Fibroblast of skin of left biceps (primary cell): Measurements from ENCODE around the gene NNT.
"Not testable (repeated sequence)": the region's sequence is repeated elsewhere in the genome, so short reads cannot be mapped to it uniquely, and the experiment has no call there.

Experiments used
- DNase-seq, 2 experiments: peaks; one replicate each; pipeline ENCODE4 v3.0.0-alpha.2; 2013; ENCODE audit warnings: low read depth in 2 of 2

Gene NNT

DNA sequence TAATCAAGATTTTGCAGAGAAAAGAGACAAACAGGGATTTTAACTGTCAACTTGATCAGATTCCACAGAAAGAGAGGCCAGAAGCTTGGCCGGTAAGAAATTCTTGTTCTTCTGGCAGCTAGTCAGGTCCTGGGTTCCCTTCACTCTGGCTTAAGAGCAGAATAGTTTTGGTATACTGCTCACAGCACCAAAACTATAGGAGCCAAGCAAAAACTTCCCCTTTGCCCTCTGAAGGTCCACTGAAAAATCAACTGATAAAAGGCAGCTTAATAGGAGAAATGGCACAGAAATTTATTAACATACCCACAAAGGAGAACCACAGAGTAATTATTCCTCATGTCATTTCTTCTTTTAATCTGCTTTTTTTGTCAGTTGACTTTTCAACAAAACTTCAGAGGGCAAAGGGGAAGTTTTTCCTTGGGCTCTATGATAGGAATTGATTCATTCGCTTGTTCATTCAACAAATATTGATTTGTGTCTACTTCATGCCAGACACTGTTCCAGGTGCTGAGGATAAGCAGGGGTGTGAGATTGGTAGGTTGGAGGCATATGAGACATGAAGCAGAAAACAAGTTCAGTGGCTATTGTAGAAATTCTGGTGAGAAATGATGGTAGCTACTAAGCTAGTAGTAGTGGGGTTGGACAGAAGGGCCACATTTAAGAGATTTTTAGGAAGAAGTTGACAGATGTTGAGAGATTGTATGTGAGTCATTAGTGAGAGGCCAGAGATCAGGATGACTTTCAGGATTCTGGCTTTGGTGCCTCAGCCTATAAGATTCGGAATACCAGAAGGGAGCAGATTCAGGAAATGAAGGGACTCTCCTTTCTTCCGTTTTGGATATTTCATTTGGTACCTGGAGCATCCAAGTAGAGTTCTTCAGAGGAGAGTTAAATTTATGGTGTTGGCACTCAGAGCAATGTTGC lies 20.6 kb upstream of the NNT start:
- no peak for DNase-seq

DNA sequence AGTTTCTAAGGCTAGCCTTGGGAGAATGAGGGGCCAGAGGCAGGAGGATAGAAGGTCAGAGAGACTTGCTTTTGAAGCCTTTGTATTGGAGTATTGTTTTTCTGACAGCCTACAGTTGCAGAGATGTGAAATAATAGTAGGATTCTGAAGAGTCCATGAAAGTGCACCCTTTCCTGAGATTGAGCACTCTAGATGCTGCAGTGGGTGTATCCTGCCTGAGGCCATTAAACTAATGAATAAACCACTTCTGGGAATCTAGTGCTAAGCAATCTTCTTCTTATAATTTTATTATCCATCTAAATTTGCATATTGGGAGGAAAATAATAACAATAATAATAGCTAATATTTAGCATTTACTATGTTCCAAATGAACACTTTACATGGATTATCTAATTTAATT lies 19.3 kb upstream of the NNT start:
- DNase-seq, result no peak

DNA sequence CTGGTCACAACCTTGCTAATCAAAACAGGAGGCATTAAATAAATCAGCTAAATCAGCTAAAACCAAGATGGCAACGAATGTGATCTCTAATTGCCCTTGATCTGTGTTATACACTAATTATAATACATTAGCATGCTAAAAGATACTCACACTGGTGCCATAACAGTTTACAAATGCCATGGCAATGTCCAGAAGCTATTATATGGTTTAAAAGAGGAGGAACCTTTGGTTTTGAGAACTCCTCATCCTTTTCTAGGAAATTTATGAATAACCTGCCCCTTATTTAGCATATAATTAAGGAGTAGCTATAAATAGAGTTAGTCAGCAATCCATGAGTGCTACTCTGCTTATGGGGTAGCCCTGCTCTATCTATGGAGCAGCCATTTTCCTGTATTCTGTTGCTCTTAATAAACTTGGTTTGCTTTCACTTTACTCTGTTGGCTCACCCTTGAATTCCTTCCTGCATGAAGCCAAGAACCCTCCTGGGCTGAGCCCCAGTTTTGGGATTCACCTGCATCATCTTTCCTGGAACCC lies 18.7 kb upstream of the NNT start:
- DNase-seq, result no peak

DNA sequence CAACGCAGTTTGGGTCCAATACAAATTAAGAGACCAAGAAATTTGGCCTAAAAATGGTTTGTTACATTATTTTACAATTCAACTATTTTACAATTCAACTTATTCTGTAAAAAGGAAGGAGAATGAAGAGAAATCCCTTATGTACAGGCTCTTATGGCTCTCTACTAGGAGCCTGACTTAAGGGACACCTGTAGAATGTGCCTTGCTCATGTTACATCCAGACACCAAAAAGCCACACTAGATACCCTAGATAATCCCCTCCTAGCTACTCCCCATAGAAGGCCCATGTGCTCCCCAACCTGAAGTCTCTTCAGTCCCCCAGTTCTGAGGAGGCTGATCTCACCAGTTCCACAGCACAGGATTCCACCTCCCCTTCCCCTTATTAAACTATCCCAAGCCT lies 14.1 kb upstream of the NNT start:
- DNase-seq, result no peak

DNA sequence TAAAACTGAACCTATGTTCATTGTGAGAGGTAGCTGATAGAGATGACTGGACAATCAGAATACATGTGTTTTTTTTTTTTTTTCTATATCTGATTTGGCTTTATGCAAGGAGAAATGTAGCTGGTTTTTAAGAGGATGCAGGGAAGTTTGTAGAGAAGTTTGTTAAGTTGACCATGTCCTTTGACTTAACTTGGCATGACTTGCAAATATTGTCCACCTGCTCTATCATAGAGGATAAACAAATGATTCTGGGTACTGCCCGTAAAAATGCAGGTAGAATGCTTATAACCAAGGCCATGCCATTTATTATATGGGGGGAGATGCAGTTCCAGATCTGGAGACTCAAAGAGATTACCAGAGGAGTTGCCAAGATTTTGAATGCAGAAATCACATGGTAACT lies 13.7 kb upstream of the NNT start:
- DNase-seq, result no peak

DNA sequence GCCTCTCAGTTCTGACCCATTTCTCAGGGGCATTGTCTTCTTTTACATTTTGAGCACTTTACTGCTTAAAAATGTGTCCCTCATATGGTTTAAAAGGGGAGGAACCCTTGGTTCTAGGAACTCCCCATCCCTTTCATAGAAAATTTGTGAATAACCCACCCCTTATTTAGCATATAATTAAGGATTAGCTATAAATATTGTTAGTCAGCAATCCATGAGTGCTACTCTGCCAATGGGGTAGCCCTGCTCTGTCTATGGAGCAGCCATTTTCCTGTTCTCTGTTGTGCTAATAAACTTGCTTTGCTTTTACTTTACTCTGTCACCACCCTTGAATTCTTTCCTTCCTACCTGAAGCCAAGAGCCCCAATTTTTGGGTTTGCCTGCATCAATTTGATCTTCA lies 12.3 kb upstream of the NNT start:
- DNase-seq, result no peak

DNA sequence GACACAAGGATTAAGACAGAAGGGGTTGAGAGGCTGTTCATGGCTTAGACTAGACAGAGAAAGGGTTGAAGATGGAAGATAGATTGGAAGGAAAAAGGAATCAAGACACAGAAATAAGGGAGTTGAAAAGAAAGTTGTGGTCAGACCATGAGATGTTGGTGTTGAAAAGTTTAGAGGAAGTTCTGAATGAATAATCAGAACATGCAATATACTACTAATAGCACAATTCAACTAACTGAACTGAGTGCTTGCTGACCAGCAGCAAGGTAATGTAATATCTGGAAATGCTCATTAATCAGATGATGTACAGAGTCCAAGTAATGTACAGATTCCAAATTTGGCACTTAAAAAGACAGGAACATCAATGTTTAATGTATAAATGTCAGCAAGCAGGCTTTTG lies 10.6 kb upstream of the NNT start:
- DNase-seq, result no peak

DNA sequence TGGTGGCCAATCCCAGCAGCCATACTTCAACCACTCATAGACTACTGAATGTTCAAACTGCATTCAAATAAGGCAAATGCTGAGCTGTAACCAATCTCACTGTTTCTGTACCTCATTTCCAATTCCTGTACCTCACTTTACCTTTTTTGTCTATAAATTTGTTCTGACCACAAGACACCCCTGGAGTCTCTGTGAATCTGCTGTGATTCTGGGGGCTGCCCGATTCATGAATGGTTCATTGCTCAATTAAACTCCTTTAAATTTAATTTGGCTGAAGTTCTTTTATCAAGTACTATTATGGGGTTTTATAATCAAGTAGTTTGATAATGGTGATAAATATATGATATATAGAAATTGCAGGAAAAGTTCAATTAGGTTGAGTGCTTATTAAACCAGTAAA lies 4.1 kb upstream of the NNT start:
- not testable (repeated sequence) for DNase-seq

DNA sequence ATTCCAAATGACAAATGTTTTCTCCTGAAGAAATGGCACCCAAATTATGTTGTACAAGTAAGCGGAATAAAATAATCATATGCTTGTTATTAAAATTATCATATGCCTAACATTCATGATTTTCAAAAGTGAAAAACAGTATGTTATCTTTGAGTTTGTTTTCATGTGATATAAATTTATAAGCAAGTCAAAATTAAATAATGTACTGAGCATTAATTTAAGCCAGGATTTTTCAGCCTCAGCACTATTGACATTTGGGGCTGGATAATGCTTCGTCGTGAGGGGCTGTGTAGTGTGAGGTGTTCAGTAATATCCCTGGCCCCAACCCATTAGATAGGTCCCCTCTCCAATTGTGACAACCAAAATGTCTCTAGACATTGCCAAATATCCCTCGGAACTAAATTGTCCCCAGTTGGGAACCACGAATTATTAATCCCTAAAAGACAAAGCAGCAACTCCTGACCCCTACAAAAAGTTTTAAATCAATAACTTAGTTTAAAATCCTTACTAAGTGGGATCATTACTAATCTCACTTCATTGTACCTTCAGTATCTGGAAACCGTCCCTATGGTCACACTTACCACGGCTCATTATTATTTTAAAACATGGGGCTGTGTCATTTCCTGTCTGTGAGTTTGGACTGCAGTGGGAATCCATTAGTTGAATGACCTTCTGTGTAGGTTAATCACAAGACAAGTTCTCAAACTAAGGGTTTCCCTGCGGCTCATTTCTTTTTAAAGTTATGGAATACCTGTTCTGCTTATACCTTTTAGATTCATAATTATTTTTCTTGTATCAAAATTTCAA lies 1.3 kb upstream of the NNT start:
- DNase-seq, result no peak

DNA sequence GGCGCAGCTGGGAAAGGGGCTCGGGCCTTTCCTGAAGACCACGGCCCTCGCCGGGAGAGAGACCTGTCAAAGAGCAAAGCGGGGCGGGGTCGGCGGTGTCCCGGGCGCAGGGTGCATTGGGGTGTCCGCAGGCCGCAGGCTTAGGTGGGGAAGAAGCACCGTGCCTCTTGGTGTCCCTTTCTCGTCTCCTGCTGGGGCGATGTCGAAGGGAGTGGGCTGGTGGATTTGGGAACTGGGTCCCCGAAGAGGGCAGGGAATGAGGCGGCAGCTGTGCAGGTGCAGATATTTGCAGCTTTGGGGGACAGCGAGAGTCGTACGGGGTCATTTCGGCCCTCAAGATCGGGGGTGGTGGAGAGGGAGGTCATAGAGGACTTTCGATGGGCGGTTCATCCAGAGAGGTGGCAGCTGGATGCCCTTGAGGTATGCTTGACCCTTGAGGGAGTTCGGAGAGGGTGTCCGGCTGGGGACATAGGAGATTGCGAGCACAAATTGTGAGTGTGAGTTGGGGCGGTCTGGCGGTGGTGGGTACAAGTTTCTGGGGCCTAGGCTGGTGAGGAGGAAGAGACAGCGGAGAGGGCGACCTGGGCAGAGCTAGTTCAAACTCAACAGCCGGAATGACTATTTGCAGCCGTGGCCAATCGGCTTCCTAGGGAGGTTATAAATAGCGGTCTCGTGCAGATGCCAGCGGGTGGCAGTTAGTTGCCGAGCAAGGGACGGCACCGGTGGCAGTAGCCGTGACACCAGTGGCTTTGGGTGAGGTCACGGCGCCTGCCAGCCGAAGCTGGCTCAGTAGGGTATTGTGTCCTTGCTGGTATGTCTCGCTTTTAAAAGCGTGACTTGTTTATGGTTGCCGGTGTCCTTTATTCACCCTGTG lies 601 bp downstream of the NNT start:
- no peak for DNase-seq

DNA sequence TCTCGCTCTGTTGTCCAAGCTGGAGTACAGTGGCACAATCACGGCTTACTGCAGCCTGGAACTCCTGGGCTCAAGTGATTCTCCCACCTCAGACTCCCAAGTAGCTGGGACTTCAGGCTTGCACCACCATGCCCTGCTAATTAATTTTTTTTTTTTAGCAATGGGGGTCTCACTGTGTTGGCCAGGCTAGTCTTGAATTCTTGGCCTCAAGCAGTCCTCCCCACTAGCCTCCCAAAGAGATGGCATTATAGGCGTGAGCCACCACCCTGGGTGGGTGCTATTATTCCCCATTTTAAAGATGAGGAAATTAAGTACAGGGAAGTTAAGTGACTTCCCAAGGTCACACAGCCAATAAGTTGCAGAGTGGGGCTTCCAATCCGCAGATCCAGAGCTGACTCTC lies 1.7 kb downstream of the NNT start:
- no peak for DNase-seq

DNA sequence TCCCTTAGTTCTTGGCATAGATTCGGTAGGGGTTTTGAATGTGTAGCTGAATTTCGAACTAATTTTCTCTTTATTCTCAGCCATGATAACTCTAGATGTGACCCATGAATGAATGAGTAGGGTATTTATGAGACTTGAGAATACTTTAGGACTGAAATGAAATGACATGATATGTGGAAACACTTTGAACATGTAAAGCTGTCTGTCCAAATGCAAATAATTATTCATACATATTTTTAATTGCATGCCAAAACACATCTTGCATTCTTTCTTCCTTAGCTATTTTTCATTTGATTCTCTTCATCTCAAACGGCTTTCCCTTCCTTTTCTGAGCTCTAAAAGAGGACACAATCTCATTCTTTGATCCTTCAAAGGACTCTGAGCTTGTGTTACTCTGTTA lies 3.4 kb downstream of the NNT start:
- DNase-seq, result no peak

DNA sequence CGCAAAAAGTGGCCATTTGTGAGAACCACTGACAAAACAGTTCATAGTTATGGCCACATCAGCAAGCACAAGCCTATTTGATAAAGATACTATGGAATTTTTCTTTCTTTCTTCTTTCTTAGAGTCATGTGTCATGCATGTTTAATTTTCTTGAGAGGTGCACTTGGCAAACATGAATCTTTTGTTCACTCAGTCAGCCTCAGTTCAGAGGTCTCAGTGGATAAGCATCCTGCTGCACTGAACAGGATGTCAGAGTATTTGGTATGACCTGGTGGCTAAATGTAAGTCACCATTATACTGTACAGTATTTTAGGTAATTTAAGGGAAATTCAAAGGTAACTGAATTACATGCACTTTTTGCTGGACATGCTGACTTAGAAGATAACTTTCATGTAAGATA lies 5.4 kb downstream of the NNT start:
- DNase-seq, result no peak

DNA sequence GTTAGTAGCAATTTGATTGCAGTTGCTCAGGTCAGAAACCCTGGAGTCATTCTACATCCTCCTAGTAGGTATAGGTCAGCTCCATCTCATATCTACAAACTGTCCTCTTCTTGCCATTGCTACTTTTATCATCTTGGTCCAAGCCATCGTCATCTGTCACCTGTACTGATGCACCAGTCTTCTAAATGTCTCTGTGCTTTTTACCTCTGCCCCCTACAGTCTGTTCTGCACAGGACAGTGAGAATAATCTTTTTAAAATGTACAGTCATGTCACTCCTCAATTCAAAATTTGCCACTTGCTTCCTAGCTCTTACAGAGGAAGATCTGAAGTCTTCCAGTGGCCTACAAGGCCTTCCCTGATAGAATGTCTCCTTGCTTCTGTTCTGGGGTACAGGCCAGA lies 6.8 kb downstream of the NNT start:
- no peak for DNase-seq

DNA sequence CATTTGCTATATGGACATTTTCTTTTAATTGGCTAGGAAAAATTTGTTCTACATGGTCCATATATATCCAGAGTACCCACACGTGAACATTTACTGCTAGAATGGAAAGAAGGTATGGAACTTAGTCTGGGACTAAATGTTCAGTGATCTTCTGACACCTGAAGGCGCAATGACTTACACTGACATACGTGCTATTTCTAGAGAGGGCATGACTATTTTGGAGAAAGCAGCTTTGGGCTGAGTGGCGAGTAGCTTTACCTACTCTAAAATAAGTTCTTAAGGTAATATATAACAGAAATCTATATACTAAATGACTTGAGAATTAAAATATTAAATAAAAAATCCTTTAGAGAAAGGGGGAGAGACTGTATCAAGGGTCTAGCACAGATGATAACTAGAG lies 10.4 kb downstream of the NNT start:
- no peak for DNase-seq

DNA sequence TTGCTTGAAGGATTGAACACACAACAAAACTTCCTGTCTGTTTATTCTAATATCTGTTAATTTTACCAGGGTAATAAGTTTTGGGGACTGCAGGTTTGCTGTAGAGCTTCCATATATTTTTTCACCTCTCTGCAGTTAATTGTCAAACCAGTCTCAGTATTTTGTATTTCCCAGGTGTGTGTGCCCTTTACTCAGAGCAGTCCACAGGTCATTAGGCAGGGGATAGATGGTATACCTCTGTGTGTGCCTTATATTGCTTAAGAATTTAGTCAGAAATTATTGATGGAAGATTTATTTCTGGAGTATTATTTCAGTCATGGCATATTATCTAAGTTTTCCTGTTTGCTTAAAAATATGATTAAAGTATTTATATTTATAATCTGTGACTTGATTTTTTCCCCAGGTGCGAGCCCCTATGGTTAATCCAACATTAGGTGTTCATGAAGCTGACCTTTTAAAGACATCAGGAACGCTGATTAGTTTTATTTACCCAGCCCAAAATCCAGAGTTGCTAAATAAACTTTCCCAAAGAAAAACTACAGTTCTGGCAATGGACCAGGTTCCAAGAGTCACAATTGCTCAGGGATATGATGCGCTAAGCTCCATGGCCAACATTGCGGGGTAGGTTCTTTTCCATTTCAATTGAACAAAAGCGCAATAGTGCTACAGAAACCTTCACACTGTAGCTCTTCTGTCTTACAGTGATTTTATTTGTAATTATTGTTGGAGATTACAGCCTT lies 12.6 kb downstream of the NNT start:
- no peak for DNase-seq

DNA sequence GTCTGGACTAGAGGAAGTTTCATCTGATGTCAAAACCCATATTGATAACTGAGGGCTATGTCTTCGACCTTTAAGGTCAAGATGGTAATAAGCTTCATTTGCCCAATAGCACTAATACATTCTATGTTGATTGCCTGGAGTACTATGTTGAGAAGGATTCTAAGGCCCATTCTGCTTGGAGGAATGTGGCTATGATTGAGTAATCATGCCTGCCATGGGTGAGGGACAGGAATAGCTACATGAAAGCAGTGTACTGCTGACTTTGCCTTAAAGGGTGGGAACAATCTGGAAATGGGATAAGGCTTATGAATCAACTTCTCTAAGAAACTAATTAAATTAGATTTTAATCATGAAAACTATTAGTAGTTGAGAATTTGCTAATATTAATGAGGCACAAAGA lies 13.6 kb downstream of the NNT start:
- DNase-seq, result no peak

DNA sequence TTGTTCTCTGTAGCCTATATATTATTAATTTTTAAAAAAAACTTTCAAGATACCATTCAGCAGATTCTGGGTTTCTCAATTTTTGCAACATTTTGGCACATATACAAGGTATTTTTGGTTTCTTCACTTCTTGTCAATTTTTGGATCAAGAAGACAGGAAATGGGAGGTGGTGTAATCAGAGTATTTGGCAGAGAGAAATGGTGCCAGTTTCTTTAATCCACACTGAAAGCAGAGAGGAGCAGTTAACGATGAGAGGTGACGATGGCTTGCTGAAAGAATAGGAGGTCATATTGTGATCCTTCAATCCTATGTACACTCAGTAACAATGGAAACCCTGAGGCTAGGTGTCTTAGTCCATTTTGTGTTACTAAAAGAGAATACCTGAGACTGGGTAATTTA lies 16.4 kb downstream of the NNT start:
- DNase-seq, result peak in 1 of 2 experiments; percentile 8

DNA sequence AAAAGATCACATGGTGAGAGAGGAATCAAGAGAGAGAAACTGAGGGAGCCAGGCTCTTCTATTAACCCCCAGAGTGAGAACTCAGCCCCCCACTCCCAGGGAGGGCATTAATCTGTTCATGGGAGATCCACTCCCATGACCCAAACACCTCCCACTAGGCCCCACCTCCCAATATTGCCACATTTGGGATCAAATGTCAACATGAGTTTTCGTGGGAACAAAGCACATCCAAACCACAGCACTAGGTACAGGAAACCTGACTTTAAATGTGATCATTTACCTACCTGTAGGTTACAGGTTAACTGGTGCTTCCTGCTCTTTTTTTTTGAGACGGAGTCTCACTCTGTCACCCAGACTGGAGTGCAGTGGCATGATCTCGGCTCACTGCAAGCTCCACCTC lies 16.9 kb downstream of the NNT start:
- DNase-seq, result no peak

DNA sequence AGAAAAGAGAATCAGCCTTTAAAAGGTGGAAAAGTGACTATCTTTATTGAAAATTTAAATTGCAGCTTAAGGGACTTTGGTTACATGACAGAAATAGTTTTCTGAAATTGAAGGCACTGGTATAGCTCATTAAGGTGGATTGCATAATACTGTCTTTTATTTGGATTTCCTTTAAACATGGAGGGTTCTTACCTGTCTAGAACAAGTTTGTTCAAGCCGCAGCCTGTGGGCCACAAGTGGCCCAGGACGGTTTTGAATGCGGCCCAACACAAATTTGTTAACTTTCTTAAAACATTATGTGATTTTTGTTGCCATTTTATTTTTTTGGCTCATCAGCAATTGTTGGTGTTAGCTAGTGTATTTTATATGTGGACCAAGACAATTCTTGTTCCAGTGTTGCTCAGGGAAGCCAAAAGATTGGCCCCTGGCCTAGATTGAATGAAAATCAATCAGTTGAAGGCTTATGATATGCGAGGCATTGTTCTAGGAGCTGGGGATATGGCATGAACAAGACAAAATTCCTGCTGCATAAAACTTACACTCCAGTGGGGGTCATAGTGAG lies 18.0 kb downstream of the NNT start:
- DNase-seq, result no peak

DNA sequence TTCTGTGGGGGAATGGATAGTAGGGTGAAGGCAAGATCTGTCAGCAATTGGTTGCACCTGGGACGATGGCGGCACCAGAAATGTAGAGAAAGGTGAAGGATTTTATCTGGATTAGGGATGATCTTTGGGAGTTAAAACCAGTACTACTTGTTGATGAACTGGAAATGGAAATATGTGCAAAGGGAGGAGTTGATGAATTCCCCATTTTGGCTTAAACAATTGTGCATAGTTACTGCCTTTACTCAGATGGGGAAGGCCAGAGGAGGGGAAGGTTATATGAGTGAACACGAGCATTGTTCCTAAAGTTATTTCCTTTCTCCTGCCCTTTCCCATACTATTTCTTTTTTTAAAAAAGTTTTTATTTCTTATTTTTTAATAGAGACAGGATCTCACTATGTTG lies 19.1 kb downstream of the NNT start:
- DNase-seq, result no peak
